Measurements from ENCODE around the gene LRRC71. TPM values are rescaled to one million over a fixed set of nuclear protein-coding genes. Genes with fewer than 3 reads are reported as not detected.

LRRC71 gene
- total RNA-seq, 3 donors from 2014 or later = not detected

DNA sequence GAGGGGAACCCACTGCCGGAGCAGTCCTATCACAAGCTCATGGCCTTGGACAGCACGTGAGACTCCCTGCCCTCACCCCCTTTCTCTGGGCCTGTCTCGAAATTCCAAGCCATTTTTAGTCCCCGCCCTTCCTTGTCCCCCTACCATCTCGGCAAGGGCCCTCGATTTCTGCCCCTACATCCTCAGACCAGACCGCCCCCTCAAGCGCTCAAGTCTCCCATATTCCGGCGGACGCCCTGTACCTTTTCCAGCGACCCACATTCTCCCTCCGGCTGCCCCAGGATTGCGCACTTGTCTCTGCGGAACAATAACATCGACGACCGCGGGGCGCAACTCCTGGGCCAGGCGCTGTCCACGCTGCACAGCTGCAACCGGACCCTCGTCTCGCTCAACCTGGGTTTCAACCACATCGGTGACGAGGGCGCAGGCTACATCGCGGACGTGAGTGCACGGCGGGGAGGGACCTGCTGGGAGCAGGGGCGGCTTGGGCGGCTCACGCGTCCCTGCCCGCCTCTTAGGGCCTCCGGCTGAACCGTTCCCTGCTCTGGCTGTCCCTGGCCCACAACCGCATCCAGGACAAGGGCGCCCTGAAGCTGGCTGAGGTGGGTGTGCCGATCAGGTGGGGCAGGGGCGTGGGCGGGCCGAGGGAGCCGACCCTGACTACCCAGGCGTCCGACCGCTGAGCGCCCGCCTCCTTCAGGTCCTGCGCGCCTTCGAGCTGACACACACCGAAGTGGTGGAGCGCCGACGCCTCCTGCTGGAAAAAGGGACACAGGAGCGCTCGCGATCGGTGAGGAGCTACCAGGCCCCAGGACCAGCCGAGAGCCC lies 7.0 kb downstream of the LRRC71 start:
- H3K36me3 ChIP-seq = no peaks in the 10 kb centered on the region
- H3K4me1 ChIP-seq = peaks cover 5 to 11% of the 10 kb centered on the region in 2 donors
- no peak for TF ChIP-seq POLR2A (IDR thresholded peaks at IDR 0.05)
- TF ChIP-seq, protein P1, sequence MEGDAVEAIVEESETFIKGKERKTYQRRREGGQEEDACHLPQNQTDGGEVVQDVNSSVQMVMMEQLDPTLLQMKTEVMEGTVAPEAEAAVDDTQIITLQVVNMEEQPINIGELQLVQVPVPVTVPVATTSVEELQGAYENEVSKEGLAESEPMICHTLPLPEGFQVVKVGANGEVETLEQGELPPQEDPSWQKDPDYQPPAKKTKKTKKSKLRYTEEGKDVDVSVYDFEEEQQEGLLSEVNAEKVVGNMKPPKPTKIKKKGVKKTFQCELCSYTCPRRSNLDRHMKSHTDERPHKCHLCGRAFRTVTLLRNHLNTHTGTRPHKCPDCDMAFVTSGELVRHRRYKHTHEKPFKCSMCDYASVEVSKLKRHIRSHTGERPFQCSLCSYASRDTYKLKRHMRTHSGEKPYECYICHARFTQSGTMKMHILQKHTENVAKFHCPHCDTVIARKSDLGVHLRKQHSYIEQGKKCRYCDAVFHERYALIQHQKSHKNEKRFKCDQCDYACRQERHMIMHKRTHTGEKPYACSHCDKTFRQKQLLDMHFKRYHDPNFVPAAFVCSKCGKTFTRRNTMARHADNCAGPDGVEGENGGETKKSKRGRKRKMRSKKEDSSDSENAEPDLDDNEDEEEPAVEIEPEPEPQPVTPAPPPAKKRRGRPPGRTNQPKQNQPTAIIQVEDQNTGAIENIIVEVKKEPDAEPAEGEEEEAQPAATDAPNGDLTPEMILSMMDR (IDR thresholded peaks at IDR 0.05) = peak in 2 of 3 donors; percentile 52 to 65
- TF ChIP-seq POLR2AphosphoS5 (IDR thresholded peaks at IDR 0.05) = no peak
- peak overlapping the region in 2 of 3 donors; percentile 32 to 60 for H3K4me3 ChIP-seq
- intact Hi-C loops (cut with DNase I; ENCODE audit: low total_unique reads) = loop anchor here (5.0 kb wide), 1 partner anchor 425 kb away; no protein-coding TSS in a partner anchor
- peak; percentile 33 to 71 for DNase-seq (ENCODE audit: low spot score in 2 of 2)
- no peak overlapping the region for H3K27ac ChIP-seq
- no peaks in the 10 kb centered on the region for H3K9me3 ChIP-seq
- peaks cover 4 to 44% of the 10 kb centered on the region in 2 donors for H3K27me3 ChIP-seq

GRCh38 chr1:156928043-156928602 lies 7.7 kb downstream of the LRRC71 start:
- H3K4me3 ChIP-seq = peak overlapping the region in 2 of 3 donors; percentile 32 to 60
- intact Hi-C loops (cut with DNase I; ENCODE audit: low total_unique reads) = loop anchor here (5.0 kb wide), 1 partner anchor 424 kb away; no protein-coding TSS in a partner anchor
- TF ChIP-seq, protein P1 (IDR thresholded peaks at IDR 0.05) = no peak
- TF ChIP-seq POLR2A (IDR thresholded peaks at IDR 0.05) (no peak), POLR2AphosphoS5 (IDR thresholded peaks at IDR 0.05) (no peak)
- H3K36me3 ChIP-seq = no peaks in the 10 kb centered on the region
- H3K9me3 ChIP-seq = no peaks in the 10 kb centered on the region
- peaks cover 4 to 37% of the 10 kb centered on the region in 2 donors for H3K27me3 ChIP-seq
- no peak overlapping the region for H3K27ac ChIP-seq
- no peak for DNase-seq (ENCODE audit: low spot score in 2 of 2)
- H3K4me1 ChIP-seq = peaks cover 5 to 10% of the 10 kb centered on the region in 2 donors

GRCh38 chr1:156929596-156930238 lies 9.3 kb downstream of the LRRC71 start:
- H3K9me3 ChIP-seq = no peaks in the 10 kb centered on the region
- H3K27ac ChIP-seq = no peak overlapping the region
- no peak overlapping the region for H3K4me3 ChIP-seq
- intact Hi-C loops (cut with DNase I; ENCODE audit: low total_unique reads) = loop anchor here (5.0 kb wide), 1 partner anchor 423 kb away; no protein-coding TSS in a partner anchor
- H3K36me3 ChIP-seq = no peaks in the 10 kb centered on the region
- DNase-seq (ENCODE audit: low spot score in 2 of 2) = no peak
- H3K27me3 ChIP-seq = peaks cover 0 to 21% of the 10 kb centered on the region in 2 donors
- TF ChIP-seq POLR2A (IDR thresholded peaks at IDR 0.05) (no peak), POLR2AphosphoS5 (IDR thresholded peaks at IDR 0.05) (no peak)
- TF ChIP-seq, protein P1 (IDR thresholded peaks at IDR 0.05) = no peak
- no peaks in the 10 kb centered on the region for H3K4me1 ChIP-seq

DNA sequence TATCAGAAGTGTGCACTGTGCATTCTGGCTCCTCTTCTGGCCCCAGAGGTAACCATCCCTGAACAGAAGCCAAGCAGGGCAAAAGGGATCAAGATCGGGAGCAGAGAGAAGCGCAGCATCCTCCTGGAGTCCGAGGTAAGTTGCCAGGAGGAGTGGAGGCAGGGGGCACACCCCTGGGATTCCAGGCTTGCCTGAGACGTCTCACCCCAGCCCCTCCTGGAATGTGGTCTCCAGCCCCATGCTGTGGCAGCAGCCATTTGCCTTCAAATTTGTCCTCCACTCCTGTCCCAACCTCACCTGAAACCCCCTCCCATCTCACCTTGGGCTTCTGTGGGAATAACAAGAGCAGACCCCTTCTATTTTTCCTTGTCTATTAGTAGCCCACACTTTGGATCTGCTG lies 10.1 kb downstream of the LRRC71 start:
- intact Hi-C loops (cut with DNase I; ENCODE audit: low total_unique reads) = no loop called here
- H3K27ac ChIP-seq = no peak overlapping the region
- H3K4me3 ChIP-seq = no peak overlapping the region
- no peak for DNase-seq (ENCODE audit: low spot score in 2 of 2)
- peaks cover 0 to 17% of the 10 kb centered on the region in 2 donors for H3K27me3 ChIP-seq
- H3K36me3 ChIP-seq = no peaks in the 10 kb centered on the region
- no peaks in the 10 kb centered on the region for H3K9me3 ChIP-seq
- TF ChIP-seq, protein P1 (IDR thresholded peaks at IDR 0.05) = no peak
- TF ChIP-seq POLR2A (IDR thresholded peaks at IDR 0.05) = no peak
- TF ChIP-seq POLR2AphosphoS5 (IDR thresholded peaks at IDR 0.05) = no peak
- no peaks in the 10 kb centered on the region for H3K4me1 ChIP-seq

Measured in breast epithelium (tissue), 4 donors.